Measurements from ENCODE around the gene WWOX. TPM values are rescaled to one million over a fixed set of nuclear protein-coding genes. Genes with fewer than 3 reads are reported as not detected.

The WWOX gene
- total and polyA plus RNA-seq, 2 donors (not counting 3 experiments of a cell fraction or from before 2014, with no cell fraction given), result 6.2 to 12.5 TPM

GRCh38 chr16:79247386-79247785 is 1147.9 kb downstream of the WWOX start:
- CTCF ChIA-PET, result no interaction called here

More at GRCh38 chr16:79247386-79247785, 1147.9 kb downstream of the WWOX start:
- H4K20me1 ChIP-seq (replicated peaks; ENCODE audit: control insufficient read depth, extremely low read depth, insufficient read depth, low read length), result no peaks in the 10 kb centered on the region
- dilution Hi-C loops (cut with MboI; ENCODE audit: extremely low pct_ligation_motif_present, low sequenced_read_pairs), result no loop called here
- H3K4me2 ChIP-seq (ENCODE audit: insufficient read depth, low read length), result no peak overlapping the region
- H3K9me1 ChIP-seq (replicated peaks; ENCODE audit: control insufficient read depth, extremely low read depth, insufficient read depth, low read length), result no peaks in the 10 kb centered on the region
- POLR2A ChIA-PET, result no interaction called here
- no peaks in the 10 kb centered on the region for H3K79me2 ChIP-seq (ENCODE audit: control insufficient read depth, insufficient read depth, low read length)
- no peak overlapping the region for H3K9ac ChIP-seq (replicated peaks; ENCODE audit: extremely low read depth, insufficient read depth, low read length)
- H3K4me3 ChIP-seq (replicated peaks in 1 of 3; ENCODE audit: insufficient read depth in 1 of 3, low read depth in 1 of 3, low read length in 3 of 3), result no peak overlapping the region
- no TSS peak for BruUV-seq (replicated peaks)
- no peaks in the 10 kb centered on the region for H3K27me3 ChIP-seq (ENCODE audit: control insufficient read depth in 2 of 2, insufficient read depth in 2 of 2, low read length in 2 of 2)
- no peak overlapping the region for H3K27ac ChIP-seq (ENCODE audit: insufficient read depth, low read depth, low read length)
- intact Hi-C loops (cut with micrococcal nuclease), result no loop called here
- H3K36me3 ChIP-seq (ENCODE audit: control insufficient read depth in 2 of 2, extremely low read depth in 1 of 2, insufficient read depth in 2 of 2, low read length in 2 of 2), result no peaks in the 10 kb centered on the region
- H3K4me1 ChIP-seq (ENCODE audit: control insufficient read depth, extremely low read depth, insufficient read depth, low read length), result no peaks in the 10 kb centered on the region
- no peaks in the 10 kb centered on the region for H3K9me3 ChIP-seq (replicated peaks; ENCODE audit: control insufficient read depth, insufficient read depth, low read length)
- FAIRE-seq, result no peak
- no peak for DNase-seq (ENCODE audit: low read depth, low spot score)
- H2AFZ ChIP-seq (ENCODE audit: low read depth, low read length), result no peak overlapping the region
- TF ChIP-seq MYC (IDR thresholded peaks at IDR 0.05; ENCODE audit: low read depth, low read length) (no peak), POLR2AphosphoS5 (IDR thresholded peaks at IDR 0.05; ENCODE audit: insufficient read depth, low read depth, low read length) (no peak), JUN (IDR thresholded peaks at IDR 0.05; ENCODE audit: borderline replicate concordance, insufficient read depth, insufficient read length, low read depth) (no peak), GATA2 (IDR thresholded peaks at IDR 0.05; ENCODE audit: insufficient read depth, insufficient read length, low read depth, low read length) (no peak), CTCF (IDR thresholded peaks at IDR 0.05; ENCODE audit: extremely low read depth in 1 of 2, insufficient read depth in 1 of 2, low read depth in 1 of 2, low read length in 2 of 2) (no peak), FOS (IDR thresholded peaks at IDR 0.05; ENCODE audit: borderline replicate concordance, insufficient read depth, low read length) (no peak), EZH2 (IDR thresholded peaks at IDR 0.05; ENCODE audit: borderline replicate concordance, low read depth, low read length, severe bottlenecking) (no peak), POLR2A (IDR thresholded peaks at IDR 0.05; ENCODE audit: low read depth, low read length) (no peak), MAX (IDR thresholded peaks at IDR 0.05; ENCODE audit: insufficient read depth, insufficient read length) (no peak)
